Muscle of leg (tissue), 11 donors: ENCODE data around the gene UPF3A. TPM values are rescaled to one million over a fixed set of nuclear protein-coding genes. Genes with fewer than 3 reads are reported as not detected.
"Not testable (repeated sequence)": the region's sequence is repeated elsewhere in the genome, so short reads cannot be mapped to it uniquely, and the experiment has no call there.

Experiments
- DNase-seq: peaks from one replicate; pipeline ENCODE4 v3.0.0; 2013
- H3K27ac ChIP-seq: one replicate; pipeline ENCODE4 v1.5.1; 2013; ENCODE audit warnings: mild to moderate bottlenecking, low read length, control low read depth
- H3K27me3 ChIP-seq: one replicate; pipeline ENCODE4 v1.6.1; 2013; ENCODE audit warnings: low read length; ENCODE audit not compliant: control insufficient read depth, insufficient read depth
- H3K36me3 ChIP-seq: one replicate; pipeline ENCODE4 v1.6.1; 2013; ENCODE audit warnings: low read length; ENCODE audit not compliant: control insufficient read depth, insufficient read depth
- H3K4me1 ChIP-seq: one replicate; pipeline ENCODE4 v1.6.1; 2013; ENCODE audit warnings: low read length; ENCODE audit not compliant: control insufficient read depth, insufficient read depth
- H3K4me3 ChIP-seq: one replicate; pipeline ENCODE4 v1.5.1; 2013; ENCODE audit warnings: low read length, control low read depth
- H3K9me3 ChIP-seq: replicated peaks from 2 replicates; pipeline ENCODE4 v1.6.1; 2013; ENCODE audit warnings: low read depth, low read length; ENCODE audit not compliant: control insufficient read depth
- WGBS: methylation state at CpG from one replicate; pipeline ENCODE4 v1.1.5; 2013; ENCODE audit warnings: missing lambda C conversion rate; ENCODE audit not compliant: insufficient coverage; 5-methylcytosine and 5-hydroxymethylcytosine counted together
- polyA plus RNA-seq, 8 donors: library from polyadenylated mRNA; unstranded; fragments of 120-200 nt; gene quantifications; one replicate each; pipeline versions ENCODE4 v1.2.1 to v1.2.3, GENCODE V29; 2013; ENCODE audit warnings: inconsistent platforms in 1 of 8, low replicate concordance in 1 of 8; ENCODE audit not compliant: insufficient read length in 8 of 8, insufficient read depth in 1 of 8
- total RNA-seq: library from RNA; stranded (reverse); fragments of 120-200 nt; gene quantifications from one replicate; pipeline ENCODE4 v1.2.4, GENCODE V29; 2013

UPF3A gene
- total and polyA plus RNA-seq, 9 donors = 39.6 to 116 (median 60.8) TPM

- no CpG with 5 or more reads among the region's 1 CpG for WGBS
- H3K9me3 ChIP-seq = no peaks in the 10 kb centered on the region
Measured at GRCh38 chr13:114328595-114328994, 47.2 kb downstream of the UPF3A start.

GRCh38 chr13:114330086-114330485 is 48.7 kb downstream of the UPF3A start:
- Histone ChIP-seq H3K9me3 (no peaks in the 10 kb centered on the region), H3K4me1 (no peaks in the 10 kb centered on the region), H3K27ac (no peak overlapping the region), H3K36me3 (peaks cover 21% of the 10 kb centered on the region), H3K4me3 (no peak overlapping the region), H3K27me3 (no peaks in the 10 kb centered on the region)
- no peak for DNase-seq
- 71% methylated on average over 1 of the region's 5 CpGs for WGBS

More at GRCh38 chr13:114328595-114328994, 47.2 kb downstream of the UPF3A start:
- Histone ChIP-seq H3K27ac (no peak overlapping the region), H3K4me1 (no peaks in the 10 kb centered on the region), H3K4me3 (no peak overlapping the region), H3K36me3 (peaks cover 36% of the 10 kb centered on the region), H3K27me3 (no peaks in the 10 kb centered on the region)
- no peak for DNase-seq

- WGBS = no CpG with 5 or more reads among the region's 3 CpGs
- H3K27me3 ChIP-seq, H3K4me3 ChIP-seq, H3K4me1 ChIP-seq, H3K9me3 ChIP-seq, DNase-seq, H3K27ac ChIP-seq, H3K36me3 ChIP-seq: not testable (repeated sequence)
Measured at GRCh38 chr13:114333881-114334280, 52.5 kb downstream of the UPF3A start.

GRCh38 chr13:114334305-114335053 is 53.1 kb downstream of the UPF3A start:
- Histone ChIP-seq H3K4me1 (no peaks in the 10 kb centered on the region), H3K27ac (no peak overlapping the region), H3K9me3 (no peaks in the 10 kb centered on the region), H3K36me3 (no peaks in the 10 kb centered on the region), H3K4me3 (no peak overlapping the region), H3K27me3 (no peaks in the 10 kb centered on the region)
- no peak for DNase-seq
- no CpG with 5 or more reads among the region's 5 CpGs for WGBS

GRCh38 chr13:114336457-114336856 is 55.1 kb downstream of the UPF3A start:
- H3K4me1 ChIP-seq, DNase-seq, H3K27ac ChIP-seq, H3K4me3 ChIP-seq, H3K9me3 ChIP-seq, H3K27me3 ChIP-seq, H3K36me3 ChIP-seq: not testable (repeated sequence)
- WGBS = no CpG with 5 or more reads among the region's 1 CpG

- Histone ChIP-seq H3K27me3 (no peaks in the 10 kb centered on the region), H3K36me3 (no peaks in the 10 kb centered on the region), H3K4me1 (no peaks in the 10 kb centered on the region), H3K9me3 (no peaks in the 10 kb centered on the region), H3K4me3 (no peak overlapping the region), H3K27ac (no peak overlapping the region)
- WGBS = 92% methylated on average over 5 of the region's 5 CpGs
- no peak for DNase-seq
Measured at GRCh38 chr13:114338959-114339358, 57.6 kb downstream of the UPF3A start.

- no peaks in the 10 kb centered on the region for H3K36me3 ChIP-seq
- H3K9me3 ChIP-seq = no peaks in the 10 kb centered on the region
- no peak overlapping the region for H3K27ac ChIP-seq
- 77% methylated on average over 4 of the region's 10 CpGs for WGBS
- H3K4me1 ChIP-seq = no peaks in the 10 kb centered on the region
- no peaks in the 10 kb centered on the region for H3K27me3 ChIP-seq
- DNase-seq = peak; percentile 32
- no peak overlapping the region for H3K4me3 ChIP-seq
Measured at GRCh38 chr13:114339857-114340534, 58.6 kb downstream of the UPF3A start.

GRCh38 chr13:114341003-114341777 is 59.8 kb downstream of the UPF3A start:
- Histone ChIP-seq H3K9me3 (no peaks in the 10 kb centered on the region), H3K27ac (no peak overlapping the region), H3K36me3 (no peaks in the 10 kb centered on the region), H3K4me1 (no peaks in the 10 kb centered on the region), H3K4me3 (no peak overlapping the region), H3K27me3 (peaks cover 2% of the 10 kb centered on the region)
- peak; percentile 74 for DNase-seq
- 30% methylated on average over 11 of the region's 14 CpGs for WGBS

- not testable (repeated sequence) for H3K27ac ChIP-seq, H3K36me3 ChIP-seq, H3K27me3 ChIP-seq, H3K9me3 ChIP-seq, DNase-seq, H3K4me1 ChIP-seq, H3K4me3 ChIP-seq
- no CpG with 5 or more reads among the region's 3 CpGs for WGBS
Measured at GRCh38 chr13:114347256-114347655, 65.9 kb downstream of the UPF3A start.

GRCh38 chr13:114352763-114353162 is 71.4 kb downstream of the UPF3A start:
- H3K9me3 ChIP-seq, H3K36me3 ChIP-seq, H3K27ac ChIP-seq, H3K27me3 ChIP-seq, DNase-seq, H3K4me3 ChIP-seq, H3K4me1 ChIP-seq: not testable (repeated sequence)
- 69% methylated on average over 20 of the region's 34 CpGs for WGBS
